HG03378 (cell line): ENCODE measurements around the gene EPN1.

Experiments
- ATAC-seq: cut with Tn5 transposase; IDR thresholded peaks from one replicate; pipeline ENCODE4 v1.9.1; 2021; ENCODE audit warnings: mild to moderate bottlenecking, moderate library complexity; ENCODE audit not compliant: unreplicated experiment

The EPN1 gene

DNA sequence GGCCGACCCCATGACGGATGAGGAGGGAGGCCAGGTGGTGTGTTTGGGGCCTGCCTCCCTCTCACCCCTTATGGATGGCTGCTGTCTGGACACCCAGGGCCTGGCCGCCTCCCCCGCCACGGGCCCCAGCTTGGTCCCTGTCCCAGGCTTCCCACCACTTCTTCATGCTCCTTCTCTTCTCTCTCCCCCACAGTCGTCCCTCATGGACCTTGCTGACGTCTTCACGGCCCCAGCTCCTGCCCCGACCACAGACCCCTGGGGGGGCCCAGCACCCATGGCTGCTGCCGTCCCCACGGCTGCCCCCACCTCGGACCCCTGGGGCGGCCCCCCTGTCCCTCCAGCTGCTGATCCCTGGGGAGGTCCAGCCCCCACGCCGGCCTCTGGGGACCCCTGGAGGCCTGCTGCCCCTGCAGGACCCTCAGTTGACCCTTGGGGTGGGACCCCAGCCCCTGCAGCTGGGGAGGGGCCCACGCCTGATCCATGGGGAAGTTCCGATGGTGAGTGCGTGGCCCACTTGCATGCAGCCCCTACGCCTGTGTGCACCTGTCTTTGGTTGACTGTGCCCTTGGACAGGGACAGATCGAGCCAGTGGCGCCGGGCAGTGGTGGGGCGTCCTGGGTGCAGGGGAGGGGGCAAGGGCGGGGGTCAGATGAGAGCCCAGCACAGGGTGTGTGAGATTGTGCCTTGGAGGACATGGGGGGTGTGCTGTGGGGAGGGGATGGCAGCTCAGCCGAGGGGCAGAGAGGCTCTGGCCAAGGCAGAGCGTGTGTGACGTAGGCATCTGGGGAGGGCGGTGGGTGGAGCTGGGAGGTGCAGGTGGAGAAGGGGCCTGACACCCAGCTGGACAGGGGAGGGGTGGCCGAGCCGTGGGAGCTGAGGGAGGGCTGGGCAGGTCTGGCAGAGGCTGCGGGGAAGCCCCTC lies 16.8 kb downstream of the EPN1 start:
- ATAC-seq = no peak

DNA sequence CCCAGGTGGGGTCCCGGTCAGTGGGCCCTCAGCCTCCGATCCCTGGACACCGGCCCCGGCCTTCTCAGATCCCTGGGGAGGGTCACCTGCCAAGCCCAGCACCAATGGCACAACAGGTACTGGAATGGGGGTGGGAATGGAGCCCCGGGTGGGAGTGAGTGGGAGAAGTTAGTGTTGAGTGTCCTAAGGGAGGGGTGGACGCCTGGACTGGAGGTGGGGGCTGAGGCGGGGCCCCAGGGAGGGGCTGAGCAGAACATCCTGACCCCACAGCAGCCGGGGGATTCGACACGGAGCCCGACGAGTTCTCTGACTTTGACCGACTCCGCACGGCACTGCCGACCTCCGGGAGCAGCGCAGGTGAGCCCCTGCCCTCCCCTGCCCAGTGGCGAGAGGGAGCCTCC lies 17.7 kb downstream of the EPN1 start:
- no peak for ATAC-seq

DNA sequence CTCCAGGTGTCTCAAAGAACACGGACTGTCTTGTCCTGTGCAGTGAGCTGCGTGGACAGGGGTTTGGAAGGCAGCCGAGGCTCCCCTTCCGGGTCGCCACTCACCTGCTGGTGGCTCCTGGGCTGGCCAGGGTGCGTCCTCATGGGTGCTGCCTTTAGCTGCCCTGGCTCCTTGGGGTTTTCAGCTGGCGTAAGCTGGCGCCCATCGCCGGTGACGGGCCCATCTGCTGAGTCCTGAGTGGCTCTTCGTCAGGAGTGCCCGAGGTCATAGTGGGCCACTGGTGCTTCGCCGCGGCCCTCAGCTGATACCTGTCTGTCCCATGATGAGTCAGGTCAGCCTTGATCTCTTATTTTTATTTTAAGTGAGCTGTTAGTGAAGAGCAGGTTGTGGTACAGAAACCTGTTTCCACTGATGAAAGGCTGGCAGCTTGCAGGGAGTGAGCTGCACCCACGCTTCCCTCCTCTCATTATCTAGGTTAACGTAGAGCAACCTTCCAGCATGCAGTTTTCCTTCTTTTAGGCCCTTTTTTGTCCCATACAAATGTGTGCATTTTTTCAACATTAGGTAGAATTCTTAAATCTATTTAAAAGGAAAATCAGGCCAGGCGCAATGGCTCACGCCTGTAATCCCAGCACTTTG lies 18.4 kb downstream of the EPN1 start:
- no peak for ATAC-seq

DNA sequence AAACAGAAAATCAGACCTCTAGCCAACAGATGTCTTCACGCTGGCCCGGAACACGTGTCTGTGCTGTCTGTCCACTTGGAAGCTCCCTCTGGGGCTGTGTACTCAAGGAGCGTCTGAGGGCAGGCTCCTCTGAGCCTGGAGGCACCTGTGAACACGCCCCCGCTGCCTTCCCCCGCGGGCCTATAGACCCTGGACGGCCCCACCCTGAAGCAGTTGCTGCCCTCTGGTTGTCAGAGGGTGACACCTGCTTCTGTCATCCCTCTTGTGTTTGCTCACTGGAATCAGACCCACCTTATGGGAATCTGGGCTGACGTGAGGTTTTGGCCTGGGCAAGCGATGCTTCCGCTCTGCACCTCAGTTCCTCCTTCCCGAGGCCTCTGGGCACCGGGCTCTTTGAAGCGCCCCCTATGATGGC lies 19.2 kb downstream of the EPN1 start:
- no peak for ATAC-seq

DNA sequence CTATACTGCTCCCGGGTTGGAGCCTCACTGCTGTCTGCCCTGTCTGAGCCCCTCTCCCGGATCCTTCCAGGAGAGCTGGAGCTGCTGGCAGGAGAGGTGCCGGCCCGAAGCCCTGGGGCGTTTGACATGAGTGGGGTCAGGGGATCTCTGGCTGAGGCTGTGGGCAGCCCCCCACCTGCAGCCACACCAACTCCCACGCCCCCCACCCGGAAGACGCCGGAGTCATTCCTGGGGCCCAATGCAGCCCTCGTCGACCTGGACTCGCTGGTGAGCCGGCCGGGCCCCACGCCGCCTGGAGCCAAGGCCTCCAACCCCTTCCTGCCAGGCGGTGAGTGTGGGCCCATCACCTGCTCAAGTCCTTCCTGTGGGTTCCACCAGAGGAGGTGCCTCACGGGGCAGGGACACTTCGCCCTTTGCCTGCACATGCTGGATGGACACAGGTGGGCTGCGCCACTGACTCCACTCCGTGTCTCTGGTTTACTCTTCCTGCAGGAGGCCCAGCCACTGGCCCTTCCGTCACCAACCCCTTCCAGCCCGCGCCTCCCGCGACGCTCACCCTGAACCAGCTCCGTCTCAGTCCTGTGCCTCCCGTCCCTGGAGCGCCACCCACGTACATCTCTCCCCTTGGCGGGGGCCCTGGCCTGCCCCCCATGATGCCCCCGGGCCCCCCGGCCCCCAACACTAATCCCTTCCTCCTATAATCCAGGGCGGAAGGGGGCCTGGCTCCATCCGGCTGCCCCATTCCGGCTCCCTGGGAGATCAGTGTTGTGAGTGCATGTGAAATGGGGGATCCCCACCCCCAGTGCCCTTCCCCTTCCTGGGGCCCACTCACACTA lies 19.8 kb downstream of the EPN1 start:
- no peak for ATAC-seq

DNA sequence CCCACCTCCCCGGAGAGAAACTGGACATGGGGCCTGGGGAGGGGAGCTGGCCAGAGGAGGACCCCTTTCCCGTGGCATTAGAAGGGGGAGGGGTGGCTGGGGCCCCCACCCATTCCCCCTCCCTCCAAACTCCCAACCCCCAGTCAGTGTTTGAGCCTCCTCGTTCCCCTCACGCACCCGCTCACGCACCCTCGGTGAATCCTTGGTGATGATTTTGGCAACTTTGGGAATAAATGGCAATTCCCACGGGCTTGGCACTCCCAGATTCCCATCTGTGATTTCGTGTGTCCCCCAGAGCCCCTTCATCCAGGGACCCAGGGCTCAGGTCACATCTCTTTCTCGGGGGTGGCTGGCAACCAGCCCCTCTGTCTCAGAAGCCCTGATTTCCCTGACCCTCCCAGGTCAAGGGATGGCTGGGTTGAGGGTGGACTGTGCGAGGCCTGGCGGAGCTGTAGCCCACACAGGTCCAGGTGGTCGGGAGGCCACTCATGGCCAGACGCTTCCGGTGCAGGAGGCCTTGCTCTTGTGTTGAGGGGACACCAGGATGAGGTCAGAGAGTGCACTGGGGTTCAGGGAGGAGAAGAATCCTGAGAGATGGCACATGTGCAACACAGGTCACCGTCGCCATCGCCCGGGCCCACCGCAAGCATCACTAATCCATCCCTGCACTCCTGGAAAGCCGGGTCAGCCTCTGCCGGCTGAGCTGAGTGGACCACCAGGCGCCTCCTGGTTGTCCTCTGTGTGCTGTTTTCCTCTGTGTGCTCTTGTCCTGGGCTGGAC lies 20.7 kb downstream of the EPN1 start:
- ATAC-seq = no peak

DNA sequence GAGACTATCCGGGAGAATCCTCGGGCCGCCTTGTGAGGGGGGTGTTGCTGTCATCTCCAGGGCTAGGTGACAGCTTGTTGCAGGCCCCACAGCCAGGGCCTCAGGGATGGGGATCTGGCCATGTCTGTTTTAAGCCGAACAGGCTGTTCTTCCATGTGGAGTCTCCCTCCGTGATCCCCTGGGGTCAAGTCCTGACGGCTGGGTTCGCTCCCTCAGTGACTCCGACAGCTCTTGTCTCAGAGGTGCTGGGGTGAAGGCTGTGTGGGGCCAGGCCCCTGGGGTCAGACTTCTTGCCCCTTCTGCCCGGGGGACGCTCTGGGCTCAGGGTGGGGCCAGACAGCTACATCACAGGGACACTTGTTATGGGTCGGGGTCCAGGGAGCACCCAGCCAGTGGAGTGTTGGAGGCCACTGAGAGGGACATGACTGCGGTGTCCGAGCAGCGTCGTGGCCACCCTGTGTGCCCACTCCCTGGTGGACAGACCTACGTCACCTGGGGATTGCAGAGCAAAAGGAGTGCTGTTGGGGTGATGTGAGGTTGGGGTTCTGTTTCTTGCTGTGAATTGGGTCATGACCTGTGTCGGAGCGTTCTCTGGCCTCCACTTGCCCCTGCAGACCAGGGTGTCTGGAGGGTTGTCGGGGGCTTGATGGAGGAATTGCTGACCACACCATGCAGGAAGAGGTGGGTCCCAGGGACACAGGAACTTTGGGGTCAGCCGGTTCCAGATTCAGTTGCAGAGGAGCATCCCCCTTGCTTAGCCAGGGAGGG lies 21.5 kb downstream of the EPN1 start:
- no peak for ATAC-seq

DNA sequence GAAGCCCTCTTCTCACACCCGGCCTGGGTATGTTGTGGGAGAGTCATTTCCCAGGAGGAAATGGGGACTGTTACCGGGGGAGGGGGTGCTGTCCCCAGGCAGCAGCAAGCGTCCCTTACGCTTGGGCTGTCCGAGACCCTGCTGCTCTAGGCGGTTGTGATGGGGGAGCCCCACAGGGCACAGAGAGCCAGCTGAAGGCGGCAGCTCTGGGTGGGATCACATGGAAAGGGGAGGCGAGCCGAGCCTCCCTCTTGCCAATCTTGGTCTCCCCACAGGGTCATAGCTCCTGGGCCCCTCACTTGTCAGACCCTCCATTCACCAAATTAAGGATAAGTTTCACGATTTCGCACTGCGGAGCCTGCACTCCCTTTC lies 22.0 kb downstream of the EPN1 start:
- ATAC-seq = no peak

DNA sequence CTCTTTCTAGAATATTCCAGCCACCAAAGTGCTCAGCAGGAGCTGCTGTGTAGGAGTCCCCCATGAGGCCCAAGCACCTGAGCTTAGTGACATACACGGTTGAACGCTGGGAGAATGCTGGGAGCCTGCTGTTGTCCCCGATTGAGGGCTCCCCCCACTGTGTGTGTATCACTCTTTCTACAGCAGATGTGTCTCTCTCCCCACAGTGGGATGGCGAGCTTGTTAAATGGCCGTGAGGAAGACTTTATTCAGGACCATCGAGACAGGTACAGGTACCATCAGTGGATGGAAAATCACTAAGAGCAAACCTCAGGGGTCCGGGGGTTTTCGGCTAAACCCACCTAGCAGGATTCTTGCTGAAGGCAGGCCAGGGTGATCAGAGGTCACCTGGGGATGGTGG lies 22.7 kb downstream of the EPN1 start:
- ATAC-seq = no peak

DNA sequence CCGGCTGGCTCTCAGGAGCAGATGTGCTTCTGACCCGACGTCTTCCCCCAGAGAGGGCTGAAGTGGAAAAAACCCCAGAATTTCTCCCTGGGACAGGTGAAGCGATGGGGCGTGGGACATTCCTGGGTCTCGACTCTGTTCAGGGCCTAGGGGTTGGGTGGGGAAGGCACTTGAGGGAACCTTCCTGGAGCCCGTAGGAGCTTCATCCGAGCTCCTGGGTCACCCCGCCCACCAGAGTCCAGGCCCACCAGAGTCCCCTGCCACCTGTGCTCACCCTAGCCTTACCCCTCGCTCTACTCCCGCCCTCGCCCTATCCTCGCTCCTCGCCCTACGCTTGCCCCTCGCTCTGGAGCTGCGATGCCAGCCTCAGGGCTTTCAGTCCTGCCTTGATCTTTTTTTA lies 23.2 kb downstream of the EPN1 start:
- ATAC-seq = no peak

DNA sequence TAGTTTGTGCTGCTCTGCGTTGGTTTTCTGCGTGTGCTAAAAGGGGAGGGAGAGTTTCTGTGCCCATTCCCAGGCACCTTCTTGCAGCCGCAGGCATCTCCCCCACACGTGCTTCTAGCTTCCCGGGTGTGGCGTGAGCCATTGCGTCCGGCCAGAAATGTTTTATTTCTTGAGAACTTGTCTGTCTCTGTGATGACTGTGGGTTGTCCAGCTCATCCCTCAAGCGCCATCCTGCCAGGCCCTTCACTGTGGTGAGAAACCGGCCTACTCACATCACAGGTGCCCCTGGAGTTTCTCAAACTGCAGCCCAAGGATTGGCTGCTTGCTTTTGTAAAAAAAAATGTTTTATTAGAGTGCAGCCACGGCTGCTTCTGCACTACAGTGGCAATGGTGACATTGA lies 24.2 kb downstream of the EPN1 start:
- no peak for ATAC-seq

DNA sequence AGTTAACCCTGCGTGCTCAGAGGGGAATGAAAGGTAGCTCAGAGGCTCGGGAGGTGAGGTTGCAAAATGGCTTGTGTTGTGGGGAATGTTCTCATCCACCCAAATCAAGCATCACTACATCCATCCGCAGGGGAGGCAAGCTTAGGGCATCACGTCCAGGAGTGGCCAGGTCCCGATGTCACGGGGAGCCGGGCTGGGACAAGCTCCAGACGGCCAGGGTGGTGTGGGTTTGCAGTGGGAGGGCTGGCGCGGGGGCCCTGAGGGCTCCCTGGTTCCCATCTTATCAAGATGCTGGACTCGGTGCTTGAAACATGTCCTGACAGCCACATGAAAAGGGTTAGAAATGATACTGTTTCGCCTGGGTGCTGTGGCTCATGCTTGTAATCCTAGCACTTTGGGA lies 25.8 kb downstream of the EPN1 start:
- no peak for ATAC-seq

DNA sequence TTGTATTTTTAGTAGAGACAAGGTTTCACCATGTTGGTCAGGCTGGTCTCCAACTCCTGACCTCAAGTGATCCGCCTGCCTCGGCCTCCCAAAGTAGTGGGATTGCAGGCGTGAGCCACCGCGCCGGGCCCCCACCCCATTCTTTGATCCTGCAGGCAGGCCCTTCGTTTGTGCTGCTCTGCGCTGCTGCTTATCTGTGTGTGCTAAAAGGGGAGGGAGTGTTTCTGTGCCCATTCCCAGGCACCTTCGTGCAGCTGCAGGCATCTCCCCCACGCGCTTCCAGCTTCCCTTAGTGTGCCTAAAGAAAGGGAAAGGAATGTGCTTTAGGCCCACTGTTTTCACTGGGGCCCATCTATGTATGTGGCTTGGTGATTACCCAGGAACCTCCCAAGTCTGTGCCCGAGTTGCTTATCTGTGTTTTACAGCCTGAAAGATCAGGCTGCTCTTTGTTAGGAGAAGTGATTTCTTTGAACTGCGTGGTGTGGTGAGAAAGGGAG lies 27.2 kb downstream of the EPN1 start:
- ATAC-seq = no peak

DNA sequence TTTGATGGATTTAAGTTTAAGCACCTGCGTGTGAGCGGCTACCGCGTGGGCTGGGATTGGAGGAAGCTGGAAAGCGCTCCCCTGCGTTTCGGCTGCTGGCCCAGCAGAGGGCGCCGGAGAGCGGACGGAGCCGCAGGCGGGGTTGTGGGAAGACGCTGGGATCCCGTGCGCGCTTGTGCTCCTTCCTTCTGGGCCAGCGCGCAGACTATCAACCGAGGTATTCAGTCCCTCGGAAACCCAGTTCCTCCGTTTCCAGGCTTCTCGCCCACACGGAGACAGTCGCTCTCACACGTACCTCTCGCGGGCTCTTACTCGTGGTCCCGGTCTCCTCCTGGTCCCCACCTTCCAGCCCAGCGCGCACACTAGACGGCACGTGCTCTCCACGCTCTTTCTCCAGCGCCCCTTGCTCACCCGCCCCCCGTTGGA lies 28.8 kb downstream of the EPN1 start:
- ATAC-seq = no peak

DNA sequence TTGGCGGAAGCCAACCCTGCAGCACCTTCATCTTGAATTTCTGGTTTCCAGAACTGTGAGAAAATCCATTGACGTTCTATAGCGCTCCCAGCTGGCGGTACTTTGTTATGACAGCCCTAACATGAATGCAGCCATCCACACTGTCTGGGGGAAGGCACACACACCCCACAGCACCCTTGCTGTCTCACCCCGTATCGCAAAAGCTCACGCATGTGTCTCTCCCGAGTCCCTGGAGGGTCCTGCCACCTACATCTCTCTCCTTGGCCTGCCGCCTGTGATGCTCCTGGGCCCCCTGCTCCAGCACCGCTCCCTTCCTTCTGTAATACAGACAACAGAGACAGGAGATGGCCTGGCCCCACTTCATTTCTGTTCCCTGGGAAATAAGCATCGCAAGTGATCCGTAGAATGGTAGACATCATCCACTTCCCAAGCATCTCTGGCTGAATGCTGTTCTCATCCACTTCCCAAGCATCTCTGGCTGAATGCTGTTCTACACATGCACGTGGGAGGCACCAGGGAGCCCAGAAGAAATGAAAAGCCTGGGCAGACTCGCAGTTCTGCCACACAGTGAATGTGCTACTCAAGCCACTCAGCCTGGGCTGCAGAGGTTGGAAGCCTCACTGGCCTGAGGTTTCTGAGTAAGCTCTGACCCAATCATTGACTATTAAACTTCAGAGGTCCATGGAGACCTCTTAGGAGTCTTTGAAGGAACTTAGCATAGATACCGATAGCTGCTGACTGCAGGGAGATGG lies 29.6 kb downstream of the EPN1 start:
- ATAC-seq = no peak

DNA sequence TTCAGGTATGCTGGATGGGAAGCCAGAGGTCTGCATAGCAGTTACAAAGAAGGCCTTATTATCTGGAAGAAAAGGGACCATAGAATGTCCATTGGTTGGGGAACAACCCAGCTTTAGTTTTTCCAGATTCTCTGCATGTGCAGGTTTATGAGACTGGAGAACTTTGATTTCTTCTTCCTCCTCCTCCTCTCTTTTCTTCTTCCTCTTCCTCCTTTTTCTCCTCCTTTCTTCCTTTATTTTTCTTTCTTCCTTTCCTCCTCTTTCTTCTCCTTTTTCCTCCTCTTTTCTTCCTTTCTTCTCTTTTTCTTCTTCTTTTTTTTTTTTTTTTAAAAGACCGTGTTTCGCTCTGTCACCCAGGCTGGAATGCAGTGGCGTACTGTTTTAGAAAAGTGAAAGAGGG lies 30.9 kb downstream of the EPN1 start:
- ATAC-seq = no peak

DNA sequence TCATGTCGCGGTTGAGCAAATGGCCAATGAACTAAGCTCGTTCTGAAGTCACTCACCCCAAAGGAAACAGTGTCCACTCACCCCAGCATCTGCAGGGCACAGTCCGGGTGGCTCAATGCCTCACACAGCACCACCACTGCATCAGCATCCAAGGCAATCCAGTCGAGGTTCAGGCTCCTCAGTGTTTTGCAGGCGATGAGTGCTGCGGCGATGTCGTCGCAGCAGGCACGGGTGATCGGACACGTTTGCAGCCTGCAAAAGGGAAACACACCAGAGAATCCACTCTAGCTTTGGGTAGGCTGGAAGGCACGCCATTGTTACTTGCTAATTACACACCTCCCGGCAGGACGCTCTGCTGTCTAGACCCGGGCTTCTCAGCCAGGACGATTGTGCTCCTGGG lies 36.7 kb downstream of the EPN1 start:
- ATAC-seq = no peak

DNA sequence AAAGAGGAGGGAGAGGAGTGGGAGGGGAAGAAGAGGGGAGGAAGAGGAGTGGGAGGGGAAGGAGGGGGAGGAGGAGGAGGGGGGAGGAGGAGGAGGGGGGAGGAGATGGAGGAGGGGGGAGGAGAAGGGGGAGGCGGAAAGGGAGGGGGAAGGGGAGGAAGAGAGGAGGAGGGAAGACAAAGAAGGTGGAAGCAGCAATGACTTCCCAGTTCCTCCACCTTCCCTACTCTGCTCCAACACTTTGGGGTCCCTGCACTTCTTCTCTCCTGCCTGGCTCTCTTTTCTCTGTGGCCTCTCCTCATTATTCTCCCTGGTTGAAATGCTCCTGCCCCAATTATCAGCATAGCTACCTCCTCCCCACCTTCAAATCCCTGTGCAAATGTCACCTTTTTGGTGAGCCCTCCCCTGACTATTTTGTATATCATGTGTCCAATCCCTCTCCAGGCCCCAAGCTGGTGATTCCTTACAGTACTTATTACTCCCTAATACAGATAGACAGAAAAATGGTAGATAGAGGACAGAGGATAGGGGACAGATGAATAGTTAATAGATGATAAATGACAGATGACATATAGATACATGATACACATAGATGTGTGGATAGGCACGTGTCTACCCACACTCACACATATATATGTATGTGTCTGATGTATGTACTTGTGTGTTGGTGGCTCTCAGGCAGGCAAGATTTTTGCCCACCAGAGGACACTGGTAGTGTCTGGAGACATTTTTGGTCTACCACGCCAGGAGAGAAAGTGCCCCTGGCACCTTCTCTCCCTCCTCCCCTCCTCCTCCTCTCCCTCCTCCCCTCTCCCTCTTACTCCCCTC lies 38.0 kb downstream of the EPN1 start:
- ATAC-seq = no peak
